ENCODE results near the gene MINDY1.

- TF ChIP-seq CTCF (IDR thresholded peaks at IDR 0.05) (no peak), ZFX (IDR thresholded peaks at IDR 0.05; ENCODE audit: borderline replicate concordance) (no peak)
Observed at GRCh38 chr1:151007853-151008243, 1.1 kb upstream of the MINDY1 start.
